ENCODE measurements around the gene FNBP1.

Gene FNBP1

DNA sequence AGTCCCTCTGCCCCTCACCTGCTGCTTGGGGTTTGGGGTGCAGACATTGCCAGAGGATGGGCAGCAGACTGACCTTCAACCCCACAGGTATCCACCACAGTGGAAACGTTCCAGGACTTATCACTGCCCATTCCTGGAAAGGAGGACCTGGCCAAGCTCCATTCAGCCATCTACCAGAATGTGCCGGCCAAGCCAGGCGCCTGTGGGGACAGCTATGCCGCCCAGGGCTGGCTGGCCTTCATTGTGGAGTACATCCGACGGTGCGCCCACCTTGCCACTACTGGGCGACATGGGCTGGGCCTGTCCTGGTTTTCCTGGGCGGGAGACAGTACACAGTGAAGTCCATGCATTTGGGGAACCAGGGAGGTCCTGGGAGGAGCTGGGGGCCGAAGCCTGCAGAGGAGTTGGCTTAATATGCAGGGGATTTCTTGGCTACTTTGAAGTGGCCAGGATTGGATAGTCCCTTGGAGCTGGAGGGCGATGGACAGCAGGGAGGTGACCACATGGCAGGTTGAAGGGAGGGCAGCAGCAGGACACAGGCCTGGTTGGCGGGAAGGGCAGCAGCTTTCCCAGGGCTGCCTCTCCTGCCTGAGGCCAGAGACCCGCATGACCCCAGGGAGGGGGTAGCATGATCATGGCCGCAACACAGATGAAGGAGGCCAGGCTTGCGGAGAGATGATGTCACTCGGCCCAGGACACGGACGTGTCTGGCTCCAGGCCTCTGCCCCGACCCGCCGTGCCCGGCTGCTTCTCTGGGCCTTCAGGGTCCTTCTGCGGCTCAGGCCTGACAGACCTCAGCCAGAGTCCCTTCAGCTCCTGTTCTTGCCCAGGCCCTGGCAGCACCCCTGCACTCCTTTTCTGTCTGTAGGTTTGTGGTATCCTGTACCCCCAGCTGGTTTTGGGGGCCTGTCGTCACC, 173.1 kb downstream of the FNBP1 start:
- ATAC-seq: no peak
- no peak for TF ChIP-seq ESRRG (CRISPR knock-in tag; IDR thresholded peaks at IDR 0.05)
- no peak for TF ChIP-seq ZNF8 (CRISPR knock-in tag; IDR thresholded peaks at IDR 0.05)
- no peak for TF ChIP-seq ZC3H10 (CRISPR knock-in tag; IDR thresholded peaks at IDR 0.05)
- no peak for TF ChIP-seq TCF4 (CRISPR knock-in tag; IDR thresholded peaks at IDR 0.05; ENCODE audit: borderline replicate concordance)
- TF ChIP-seq ZFP30 (CRISPR knock-in tag; IDR thresholded peaks at IDR 0.05): no peak

DNA sequence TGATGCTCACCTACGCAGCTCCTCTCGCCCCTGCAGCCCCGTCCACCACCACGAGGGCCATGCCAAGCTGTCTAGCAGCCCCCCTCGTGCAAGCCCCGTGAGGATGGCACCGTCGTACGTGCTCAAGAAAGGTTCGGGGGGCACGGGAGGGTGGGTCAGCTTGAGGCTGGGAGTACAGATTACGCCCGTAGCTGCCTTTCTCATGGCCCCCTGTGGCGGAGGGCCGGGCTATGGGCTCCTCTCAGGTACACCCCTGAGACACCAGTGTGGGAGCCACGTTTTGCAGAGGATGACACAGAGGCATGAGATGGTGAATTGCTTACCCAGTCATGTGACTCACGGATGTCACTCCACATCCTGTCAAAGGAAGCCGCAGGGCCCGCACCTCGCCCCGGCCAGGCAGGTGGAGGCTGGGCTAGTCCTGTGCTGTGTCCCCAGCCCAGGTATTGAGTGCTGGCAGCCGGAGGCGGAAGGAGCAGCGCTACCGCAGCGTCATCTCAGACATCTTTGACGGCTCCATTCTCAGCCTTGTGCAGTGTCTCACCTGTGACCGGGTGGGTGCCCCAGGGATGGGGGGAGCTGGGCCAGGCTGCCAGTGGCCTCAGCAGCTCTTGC, 174.0 kb downstream of the FNBP1 start:
- TF ChIP-seq ZNF70 (CRISPR knock-in tag; IDR thresholded peaks at IDR 0.05) (no peak), PATZ1 (CRISPR knock-in tag; IDR thresholded peaks at IDR 0.05; ENCODE audit: borderline replicate concordance) (no peak), CREB5 (CRISPR knock-in tag; IDR thresholded peaks at IDR 0.05; ENCODE audit: low read depth) (no peak), ISL1 (CRISPR knock-in tag; IDR thresholded peaks at IDR 0.05) (no peak), ZNF565 (CRISPR knock-in tag; conservative IDR thresholded peaks at IDR 0.05; ENCODE audit: low read depth) (no peak), GLIS3 (CRISPR knock-in tag; IDR thresholded peaks at IDR 0.05) (no peak), ZFP3 (CRISPR knock-in tag; IDR thresholded peaks at IDR 0.05) (no peak), RARB (CRISPR knock-in tag; IDR thresholded peaks at IDR 0.05) (no peak), ZFP30 (CRISPR knock-in tag; IDR thresholded peaks at IDR 0.05) (no peak), ESRRG (CRISPR knock-in tag; IDR thresholded peaks at IDR 0.05) (no peak), TSHZ2 (CRISPR knock-in tag; IDR thresholded peaks at IDR 0.05) (no peak), ARNTL (CRISPR knock-in tag; IDR thresholded peaks at IDR 0.05; ENCODE audit: borderline replicate concordance, low read depth) (no peak), BACH2 (CRISPR knock-in tag; IDR thresholded peaks at IDR 0.05; ENCODE audit: borderline replicate concordance) (no peak), TCF4 (CRISPR knock-in tag; IDR thresholded peaks at IDR 0.05; ENCODE audit: borderline replicate concordance) (no peak), ZC3H10 (CRISPR knock-in tag; IDR thresholded peaks at IDR 0.05) (no peak)
- TF ChIP-seq, protein P1, sequence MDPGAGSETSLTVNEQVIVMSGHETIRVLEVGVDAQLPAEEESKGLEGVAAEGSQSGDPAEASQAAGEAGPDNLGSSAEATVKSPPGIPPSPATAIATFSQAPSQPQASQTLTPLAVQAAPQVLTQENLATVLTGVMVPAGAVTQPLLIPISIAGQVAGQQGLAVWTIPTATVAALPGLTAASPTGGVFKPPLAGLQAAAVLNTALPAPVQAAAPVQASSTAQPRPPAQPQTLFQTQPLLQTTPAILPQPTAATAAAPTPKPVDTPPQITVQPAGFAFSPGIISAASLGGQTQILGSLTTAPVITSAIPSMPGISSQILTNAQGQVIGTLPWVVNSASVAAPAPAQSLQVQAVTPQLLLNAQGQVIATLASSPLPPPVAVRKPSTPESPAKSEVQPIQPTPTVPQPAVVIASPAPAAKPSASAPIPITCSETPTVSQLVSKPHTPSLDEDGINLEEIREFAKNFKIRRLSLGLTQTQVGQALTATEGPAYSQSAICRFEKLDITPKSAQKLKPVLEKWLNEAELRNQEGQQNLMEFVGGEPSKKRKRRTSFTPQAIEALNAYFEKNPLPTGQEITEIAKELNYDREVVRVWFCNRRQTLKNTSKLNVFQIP (CRISPR knock-in tag; IDR thresholded peaks at IDR 0.05; ENCODE audit: borderline replicate concordance, low read depth): no peak
- TF ChIP-seq, protein P2, sequence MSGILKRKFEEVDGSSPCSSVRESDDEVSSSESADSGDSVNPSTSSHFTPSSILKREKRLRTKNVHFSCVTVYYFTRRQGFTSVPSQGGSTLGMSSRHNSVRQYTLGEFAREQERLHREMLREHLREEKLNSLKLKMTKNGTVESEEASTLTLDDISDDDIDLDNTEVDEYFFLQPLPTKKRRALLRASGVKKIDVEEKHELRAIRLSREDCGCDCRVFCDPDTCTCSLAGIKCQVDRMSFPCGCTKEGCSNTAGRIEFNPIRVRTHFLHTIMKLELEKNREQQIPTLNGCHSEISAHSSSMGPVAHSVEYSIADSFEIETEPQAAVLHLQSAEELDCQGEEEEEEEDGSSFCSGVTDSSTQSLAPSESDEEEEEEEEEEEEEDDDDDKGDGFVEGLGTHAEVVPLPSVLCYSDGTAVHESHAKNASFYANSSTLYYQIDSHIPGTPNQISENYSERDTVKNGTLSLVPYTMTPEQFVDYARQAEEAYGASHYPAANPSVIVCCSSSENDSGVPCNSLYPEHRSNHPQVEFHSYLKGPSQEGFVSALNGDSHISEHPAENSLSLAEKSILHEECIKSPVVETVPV (CRISPR knock-in tag; IDR thresholded peaks at IDR 0.05): no peak

More for the DNA sequence above, 174.0 kb downstream of the FNBP1 start:
- ATAC-seq: no peak

All from SK-N-SH treated with all-trans-retinoic acid at 6 μM for 48 hours (cell line).